ENCODE data around the gene BSDC1. TPM values are rescaled to one million over a fixed set of nuclear protein-coding genes. Genes with fewer than 3 reads are reported as not detected.

Gene BSDC1
- total RNA-seq, 1 experiment from 2014 or later, result 44.3 TPM

DNA sequence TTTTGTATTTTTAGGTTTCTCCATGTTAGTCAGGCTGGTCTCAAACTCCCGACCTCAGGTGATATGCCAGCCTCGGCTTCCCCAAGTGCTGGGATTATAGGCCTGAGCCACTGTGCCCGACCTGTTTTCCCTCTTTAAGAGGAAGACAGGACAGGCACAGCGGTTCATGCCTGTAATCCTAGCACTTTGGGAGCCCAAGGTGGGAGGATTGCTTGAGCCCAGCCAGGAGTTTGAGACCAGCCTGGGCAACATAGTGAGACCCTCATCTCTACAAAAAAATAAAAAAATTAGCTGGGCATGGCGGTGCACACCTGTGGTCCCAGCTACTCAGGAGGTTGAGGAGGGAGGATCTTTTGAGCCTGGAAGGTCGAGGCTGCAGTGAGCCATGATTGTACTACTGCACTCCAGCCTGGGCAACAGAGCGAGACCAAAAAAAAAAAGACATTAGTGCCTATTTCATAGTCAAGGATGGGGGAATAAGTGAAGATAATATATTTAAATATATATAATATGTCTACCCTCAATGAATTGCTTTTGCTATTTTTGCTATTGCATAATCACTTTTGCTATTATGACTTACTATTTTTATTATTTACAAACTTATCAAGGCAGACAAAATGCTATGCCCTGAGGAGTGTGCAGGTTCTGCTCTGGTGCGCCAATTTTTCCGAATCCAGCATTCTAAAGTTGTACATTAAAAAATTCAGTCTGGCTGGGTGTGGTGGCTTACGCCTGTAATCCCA, 75.9 kb downstream of the BSDC1 start:
- H3K27ac Mint-ChIP-seq, result no peak overlapping the region
- H3K4me3 Mint-ChIP-seq, result no peak overlapping the region
- CTCF ChIA-PET, result interaction anchor here (3.0 kb wide), 1 partner anchor 102 kb away, joined by 36 read pairs; no protein-coding TSS in a partner anchor
- POLR2A ChIA-PET, result no interaction called here
- peaks cover 10% of the 10 kb centered on the region for H3K36me3 Mint-ChIP-seq
- ATAC-seq, result no peak
- H3K9me3 Mint-ChIP-seq, result no peaks in the 10 kb centered on the region
- DNase-seq (ENCODE audit: low spot score), result no peak
- H3K27me3 Mint-ChIP-seq (ENCODE audit: low read depth), result no peaks in the 10 kb centered on the region
- TF ChIP-seq, protein P1, sequence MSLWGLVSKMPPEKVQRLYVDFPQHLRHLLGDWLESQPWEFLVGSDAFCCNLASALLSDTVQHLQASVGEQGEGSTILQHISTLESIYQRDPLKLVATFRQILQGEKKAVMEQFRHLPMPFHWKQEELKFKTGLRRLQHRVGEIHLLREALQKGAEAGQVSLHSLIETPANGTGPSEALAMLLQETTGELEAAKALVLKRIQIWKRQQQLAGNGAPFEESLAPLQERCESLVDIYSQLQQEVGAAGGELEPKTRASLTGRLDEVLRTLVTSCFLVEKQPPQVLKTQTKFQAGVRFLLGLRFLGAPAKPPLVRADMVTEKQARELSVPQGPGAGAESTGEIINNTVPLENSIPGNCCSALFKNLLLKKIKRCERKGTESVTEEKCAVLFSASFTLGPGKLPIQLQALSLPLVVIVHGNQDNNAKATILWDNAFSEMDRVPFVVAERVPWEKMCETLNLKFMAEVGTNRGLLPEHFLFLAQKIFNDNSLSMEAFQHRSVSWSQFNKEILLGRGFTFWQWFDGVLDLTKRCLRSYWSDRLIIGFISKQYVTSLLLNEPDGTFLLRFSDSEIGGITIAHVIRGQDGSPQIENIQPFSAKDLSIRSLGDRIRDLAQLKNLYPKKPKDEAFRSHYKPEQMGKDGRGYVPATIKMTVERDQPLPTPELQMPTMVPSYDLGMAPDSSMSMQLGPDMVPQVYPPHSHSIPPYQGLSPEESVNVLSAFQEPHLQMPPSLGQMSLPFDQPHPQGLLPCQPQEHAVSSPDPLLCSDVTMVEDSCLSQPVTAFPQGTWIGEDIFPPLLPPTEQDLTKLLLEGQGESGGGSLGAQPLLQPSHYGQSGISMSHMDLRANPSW (CRISPR knock-in tag; conservative IDR thresholded peaks at IDR 0.05; ENCODE audit: low read depth), result no peak
- peak; percentile 76; the same call in 1 of the 2 replicates for TF ChIP-seq ZNF121 (CRISPR knock-in tag; IDR thresholded peaks at IDR 0.05)
- peaks cover 6% of the 10 kb centered on the region; the same call in 1 of the 2 replicates for H3K4me1 Mint-ChIP-seq

DNA sequence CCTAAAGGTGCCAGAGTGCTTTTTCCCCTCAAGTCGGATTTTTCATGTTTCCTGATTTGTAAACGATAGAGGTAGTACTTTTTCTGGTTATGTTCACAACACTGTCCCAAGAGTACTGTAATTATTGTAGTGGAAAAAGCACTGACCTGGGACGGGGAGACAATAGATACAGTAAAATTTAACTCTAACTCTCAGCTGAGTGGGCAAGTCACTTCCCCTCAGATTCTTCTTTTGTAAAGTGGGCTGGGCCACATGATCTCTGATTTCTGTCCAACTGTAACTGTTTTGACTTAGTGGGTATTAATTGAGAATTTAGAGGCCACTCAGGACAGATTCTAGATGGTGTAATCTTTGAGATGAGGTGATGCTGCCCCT, 77.4 kb downstream of the BSDC1 start:
- ChIA-PET POLR2A (interaction anchor here (1.2 kb wide), 1 partner anchor 77 kb away, joined by 3 read pairs; no protein-coding TSS in a partner anchor), CTCF (interaction anchor here (0.5 to 3.0 kb wide), 15 partner anchors 9 to 107 kb away, joined by 3 to 36 read pairs (median 4); partner anchors contain the start of genes FAM167B, LCK and MARCKSL1)
- Mint-ChIP-seq H3K27me3 (ENCODE audit: low read depth) (no peaks in the 10 kb centered on the region), H3K36me3 (peaks cover 10% of the 10 kb centered on the region), H3K4me3 (no peak overlapping the region), H3K4me1 (peaks cover 6% of the 10 kb centered on the region; the same call in 1 of the 2 replicates), H3K27ac (peak overlapping the region; percentile 38; the same call in 1 of the 2 replicates), H3K9me3 (no peaks in the 10 kb centered on the region)
- TF ChIP-seq, protein P2, sequence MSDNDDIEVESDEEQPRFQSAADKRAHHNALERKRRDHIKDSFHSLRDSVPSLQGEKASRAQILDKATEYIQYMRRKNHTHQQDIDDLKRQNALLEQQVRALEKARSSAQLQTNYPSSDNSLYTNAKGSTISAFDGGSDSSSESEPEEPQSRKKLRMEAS (CRISPR knock-in tag; IDR thresholded peaks at IDR 0.05), result no peak
- TF ChIP-seq MYBL2 (CRISPR knock-in tag; IDR thresholded peaks at IDR 0.05) (no peak), TCF7 (CRISPR knock-in tag; IDR thresholded peaks at IDR 0.05; ENCODE audit: low read depth) (no peak), FOXK1 (CRISPR knock-in tag; IDR thresholded peaks at IDR 0.05) (no peak), ELF4 (CRISPR knock-in tag; IDR thresholded peaks at IDR 0.05; ENCODE audit: low read depth) (no peak), ETV6 (CRISPR knock-in tag; IDR thresholded peaks at IDR 0.05) (no peak)
- ATAC-seq (no peak), DNase-seq (ENCODE audit: low spot score) (no peak)

Other genes starting within 250 kb of the BSDC1 start
- gene TXLNA, start 214.8 kb downstream of the BSDC1 start, total RNA-seq (2021), result 46.3 to 49.8 TPM (median 47.2 TPM) in 3 replicates
- 29.0 to 34.4 TPM (median 29.9 TPM) in 3 replicates for gene CCDC28B, start 193.8 kb downstream of the BSDC1 start, total RNA-seq (2021)
- gene IQCC, start 188.8 kb downstream of the BSDC1 start, total RNA-seq (2021), result 4.6 to 5.2 TPM (median 4.8 TPM) in 3 replicates
- gene DCDC2B, start 185.4 kb downstream of the BSDC1 start, total RNA-seq (2021), result not detected in 3 replicates
- 10.3 to 11.9 TPM (median 11.4 TPM) in 3 replicates for gene TMEM234, start 172.1 kb downstream of the BSDC1 start, total RNA-seq (2021)
- gene EIF3I, start 172.0 kb downstream of the BSDC1 start, total RNA-seq (2021), result 237 to 243 TPM (median 241 TPM) in 3 replicates
- gene FAM167B, start 147.2 kb downstream of the BSDC1 start, total RNA-seq (2021), result 5.4 to 7.4 TPM (median 7.1 TPM) in 3 replicates
- 51.0 to 60.5 TPM (median 57.0 TPM) in 3 replicates for gene LCK, start 143.2 kb downstream of the BSDC1 start, total RNA-seq (2021)
- 108 to 120 TPM (median 119 TPM) in 3 replicates for gene HDAC1, start 102.4 kb downstream of the BSDC1 start, total RNA-seq (2021)
- 442 to 450 TPM (median 443 TPM) in 3 replicates for gene MARCKSL1, start 58.2 kb downstream of the BSDC1 start, total RNA-seq (2021)
- 6.7 to 10.4 TPM (median 9.4 TPM) in 3 replicates for gene FAM229A, start 32.0 kb downstream of the BSDC1 start, total RNA-seq (2021)
- 1.2 to 2.9 TPM (median 1.7 TPM) in 3 replicates for gene TSSK3, start 31.9 kb downstream of the BSDC1 start, total RNA-seq (2021)
- 2.7 to 3.8 TPM (median 3.7 TPM) in 3 replicates for gene ZBTB8B, start 70.6 kb upstream of the BSDC1 start, total RNA-seq (2021)
- 7.1 to 8.2 TPM (median 7.7 TPM) in 3 replicates for gene ZBTB8A, start 145.0 kb upstream of the BSDC1 start, total RNA-seq (2021)